ENCODE data around the gene ABCG1. TPM values are rescaled to one million over a fixed set of nuclear protein-coding genes. Genes with fewer than 3 reads are reported as not detected.
A peak's percentile ranks its signal among the peaks of the same experiment; 100 is the strongest.

Gene ABCG1
- total RNA-seq, 2 experiments from 2014 or later = 11.6 to 16.3 TPM

DNA sequence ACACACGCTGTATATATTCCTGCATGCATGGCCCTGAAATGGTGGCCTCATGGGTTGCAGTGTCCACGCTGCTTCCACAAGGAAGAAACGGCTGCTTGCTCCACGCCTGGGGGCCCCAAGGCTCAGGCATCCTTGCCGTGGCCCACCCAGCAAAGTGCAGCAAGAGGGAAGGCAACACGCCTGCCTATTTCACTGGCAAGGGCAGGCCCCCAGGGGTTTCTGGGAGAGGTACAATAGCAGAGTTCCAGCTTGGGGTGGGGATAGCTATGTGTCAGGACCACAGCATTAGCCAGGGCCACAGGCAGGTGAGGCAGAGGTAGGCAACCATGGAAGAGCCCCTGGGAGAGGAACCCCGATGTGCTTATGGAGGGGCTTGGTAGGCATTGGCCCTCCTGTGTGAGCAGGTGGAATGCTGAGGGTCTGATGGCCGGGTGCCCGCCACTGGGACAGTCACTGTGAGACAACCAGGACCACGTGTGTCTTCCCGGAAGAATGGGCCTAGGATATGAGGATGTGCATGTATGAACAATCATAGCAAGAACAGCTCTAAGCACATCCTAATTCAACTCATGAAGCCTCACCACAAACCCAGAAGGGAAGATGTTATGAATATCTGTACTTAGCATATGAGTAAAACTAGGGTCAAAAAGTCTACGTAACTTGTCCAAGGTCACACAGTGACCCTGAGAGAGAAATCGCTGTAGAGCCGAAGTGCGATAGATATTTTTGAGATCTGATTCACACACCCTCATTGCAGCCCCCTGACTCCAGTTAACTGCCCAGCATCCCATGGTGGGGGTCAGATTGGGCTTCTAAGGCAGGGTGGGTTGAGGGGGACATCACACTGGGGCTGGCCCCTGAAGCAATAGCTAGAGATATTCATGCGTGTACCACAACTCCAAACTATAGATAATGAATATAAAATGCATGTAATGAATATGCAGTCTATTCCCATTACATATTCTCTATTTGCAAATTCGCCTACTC, 120.1 kb downstream of the ABCG1 start:
- intact Hi-C loops (cut with DNase I, micrococcal nuclease) = loop anchor here (1.0 to 10.0 kb wide), 6 partner anchors 33 to 476 kb away; no protein-coding TSS in a partner anchor
- DNase-seq = no peak
- POLR2A ChIA-PET = no interaction called here

DNA sequence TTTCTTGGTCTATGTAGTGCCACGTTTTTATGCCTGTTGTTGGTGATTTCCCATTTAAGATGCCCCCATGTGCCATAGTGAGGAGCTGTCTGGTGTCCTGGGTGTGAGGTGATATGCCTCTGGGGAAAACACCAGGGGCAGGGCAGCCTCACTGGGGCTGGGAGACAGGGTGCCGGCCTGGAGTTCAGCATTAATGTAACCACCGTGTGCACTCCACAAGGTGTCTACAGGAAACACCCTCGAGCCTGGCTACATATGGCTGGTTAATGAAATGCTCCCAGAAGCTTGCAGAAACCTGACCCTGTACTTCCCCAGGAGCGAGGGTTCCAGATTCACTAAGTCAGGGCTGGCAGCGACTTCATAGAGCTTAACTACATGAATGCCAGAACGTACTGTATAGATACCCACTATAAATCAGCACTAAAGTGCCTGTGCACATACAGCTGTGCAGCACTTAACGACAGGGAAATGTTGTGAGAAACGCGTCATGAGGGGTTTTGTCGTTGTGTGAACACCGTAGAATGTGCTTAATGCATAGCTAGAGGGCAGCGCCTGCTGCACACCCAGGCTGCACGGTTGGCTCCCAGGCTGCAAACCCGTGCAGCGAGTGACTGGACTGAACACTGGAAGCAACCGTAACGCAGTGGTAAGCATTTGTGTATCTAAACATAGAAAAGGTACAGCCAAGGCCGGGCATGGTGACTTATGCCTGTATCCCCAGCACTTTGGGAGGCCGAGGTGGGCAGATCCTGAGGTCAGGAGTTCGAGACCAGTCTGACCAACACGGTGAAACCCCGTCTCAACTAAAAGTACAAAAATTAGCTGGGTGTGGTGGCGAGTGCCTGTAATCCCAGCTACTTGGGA, 121.5 kb downstream of the ABCG1 start:
- CTCF ChIA-PET = interaction anchor here (0.6 to 2.9 kb wide), 5 partner anchors 30 to 101 kb away, joined by 3 to 11 read pairs (median 4); no protein-coding TSS in a partner anchor
- POLR2A ChIA-PET = no interaction called here

More for the DNA sequence above, 120.1 kb downstream of the ABCG1 start:
- Mint-ChIP-seq H3K4me3 (no peak overlapping the region), H3K27ac (no peak overlapping the region), H3K9me3 (ENCODE audit: low read depth) (no peaks in the 10 kb centered on the region), H3K4me1 (peaks cover 21% of the 10 kb centered on the region), H3K36me3 (ENCODE audit: low read depth) (no peaks in the 10 kb centered on the region), H3K27me3 (peaks cover 2% of the 10 kb centered on the region)
- peak; percentile 50 for ATAC-seq
- CTCF ChIA-PET = interaction anchor here (0.7 to 3.4 kb wide), 25 partner anchors 9 to 199 kb away, joined by 3 to 23 read pairs (median 4); partner anchors contain the start of genes TFF3 and UBASH3A

DNA sequence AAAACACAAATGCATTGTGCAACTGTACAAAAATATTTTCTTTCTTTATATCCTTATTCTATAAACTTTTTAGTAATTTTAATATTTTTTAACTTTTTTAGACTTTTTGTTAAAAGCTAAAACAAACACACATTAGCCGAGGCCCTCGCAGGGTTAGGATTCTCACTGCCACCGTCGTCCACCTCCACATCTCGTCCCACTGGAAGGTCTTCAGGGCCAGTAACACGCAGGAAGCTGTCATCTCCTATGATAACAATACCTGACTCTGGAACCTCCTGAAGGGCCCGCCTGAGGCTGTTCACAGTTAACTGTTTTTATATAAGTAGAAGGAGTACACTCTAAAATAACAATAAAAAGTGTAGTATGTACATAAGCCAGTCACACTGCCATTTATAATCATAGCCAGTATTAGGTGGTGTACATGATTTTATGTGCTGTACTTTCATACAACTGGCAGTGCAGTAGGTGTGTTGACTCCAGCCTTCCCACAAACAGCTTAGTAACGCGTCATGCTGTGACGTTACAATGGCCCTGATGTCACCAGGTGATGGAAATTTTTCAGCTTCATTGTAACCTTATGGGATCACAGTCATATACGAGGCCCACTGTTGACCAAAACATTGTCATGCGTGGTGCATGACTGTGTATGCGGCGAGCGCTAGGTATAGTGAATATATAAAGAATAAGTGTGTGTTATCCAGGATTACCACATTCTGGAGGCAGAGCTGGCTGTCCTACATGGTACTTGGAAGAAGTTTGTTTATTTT, 123.0 kb downstream of the ABCG1 start:
- Mint-ChIP-seq H3K36me3 (ENCODE audit: low read depth) (no peaks in the 10 kb centered on the region), H3K27me3 (no peaks in the 10 kb centered on the region), H3K27ac (no peak overlapping the region), H3K9me3 (ENCODE audit: low read depth) (no peaks in the 10 kb centered on the region), H3K4me3 (no peak overlapping the region), H3K4me1 (peaks cover 21% of the 10 kb centered on the region)
- no peak for DNase-seq
- ChIA-PET POLR2A (no interaction called here), CTCF (interaction anchor here (0.7 to 1.0 kb wide), 3 partner anchors 15 to 22 kb away, joined by 3 read pairs; no protein-coding TSS in a partner anchor)
- ATAC-seq = no peak
- intact Hi-C loops (cut with DNase I, micrococcal nuclease) = no loop called here

More for the DNA sequence above, 121.5 kb downstream of the ABCG1 start:
- ATAC-seq (no peak), DNase-seq (no peak)
- H3K27ac Mint-ChIP-seq = no peak overlapping the region
- no peak overlapping the region for H3K4me3 Mint-ChIP-seq
- H3K4me1 Mint-ChIP-seq = peaks cover 21% of the 10 kb centered on the region
- intact Hi-C loops (cut with DNase I, micrococcal nuclease) = no loop called here
- H3K27me3 Mint-ChIP-seq = peaks cover 2% of the 10 kb centered on the region
- H3K9me3 Mint-ChIP-seq (ENCODE audit: low read depth) = no peaks in the 10 kb centered on the region
- H3K36me3 Mint-ChIP-seq (ENCODE audit: low read depth) = no peaks in the 10 kb centered on the region

DNA sequence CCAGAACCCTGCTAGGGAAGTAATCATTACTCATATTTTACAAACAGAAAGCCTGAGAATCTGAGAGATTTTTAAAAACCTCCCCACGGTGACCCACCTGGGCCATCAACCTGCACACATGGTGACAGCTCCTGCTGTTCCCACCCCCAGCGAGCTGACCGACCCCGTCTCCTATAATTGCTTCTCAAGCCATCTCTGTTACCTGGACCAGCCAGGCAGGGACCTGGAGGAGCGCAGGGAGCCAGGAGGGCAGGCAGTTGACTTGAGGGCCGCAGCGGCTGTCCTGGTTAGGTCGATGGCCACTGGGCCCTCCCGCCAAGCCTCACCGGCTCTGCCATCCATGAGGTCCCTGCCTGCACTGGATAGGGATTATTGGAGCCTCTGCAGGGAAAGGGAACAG, 124.2 kb downstream of the ABCG1 start:
- Mint-ChIP-seq H3K4me1 (peaks cover 13% of the 10 kb centered on the region), H3K9me3 (ENCODE audit: low read depth) (no peaks in the 10 kb centered on the region), H3K27ac (no peak overlapping the region), H3K4me3 (no peak overlapping the region), H3K27me3 (no peaks in the 10 kb centered on the region), H3K36me3 (ENCODE audit: low read depth) (no peaks in the 10 kb centered on the region)
- no peak for ATAC-seq
- intact Hi-C loops (cut with DNase I, micrococcal nuclease) = no loop called here
- ChIA-PET POLR2A (no interaction called here), CTCF (interaction anchor here (0.6 to 0.7 kb wide), 3 partner anchors 41 to 734 kb away, joined by 3 to 4 read pairs (median 3); no protein-coding TSS in a partner anchor)
- no peak for DNase-seq

DNA sequence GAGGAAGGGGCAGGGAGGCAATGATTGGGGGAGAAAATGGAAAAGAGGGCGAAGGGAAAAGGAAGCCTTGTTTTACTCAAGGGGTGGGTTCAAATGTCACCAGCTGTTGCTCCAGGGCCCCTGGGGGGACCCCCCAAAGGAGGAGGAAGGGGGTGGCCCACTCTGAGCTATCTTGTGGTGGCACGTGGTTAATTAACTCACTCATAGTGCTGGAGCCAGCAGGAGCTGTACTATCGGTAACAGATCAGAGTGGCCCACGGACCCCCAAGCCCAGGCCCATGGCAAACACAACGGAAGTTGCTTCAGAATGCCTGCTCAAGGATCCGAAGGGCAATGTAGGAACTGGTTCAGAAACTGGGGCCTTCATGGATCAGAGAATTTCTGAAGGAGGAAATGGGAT, 124.6 kb downstream of the ABCG1 start:
- DNase-seq = no peak
- H3K27ac Mint-ChIP-seq = no peak overlapping the region
- no peaks in the 10 kb centered on the region for H3K9me3 Mint-ChIP-seq (ENCODE audit: low read depth)
- no peak for ATAC-seq
- intact Hi-C loops (cut with DNase I, micrococcal nuclease) = no loop called here
- H3K4me3 Mint-ChIP-seq = no peak overlapping the region
- no peaks in the 10 kb centered on the region for H3K27me3 Mint-ChIP-seq
- ChIA-PET CTCF (interaction anchor here (0.7 kb wide), 3 partner anchors 134 to 734 kb away, joined by 3 to 4 read pairs (median 3); no protein-coding TSS in a partner anchor), POLR2A (no interaction called here)
- peaks cover 9% of the 10 kb centered on the region for H3K4me1 Mint-ChIP-seq
- no peaks in the 10 kb centered on the region for H3K36me3 Mint-ChIP-seq (ENCODE audit: low read depth)

DNA sequence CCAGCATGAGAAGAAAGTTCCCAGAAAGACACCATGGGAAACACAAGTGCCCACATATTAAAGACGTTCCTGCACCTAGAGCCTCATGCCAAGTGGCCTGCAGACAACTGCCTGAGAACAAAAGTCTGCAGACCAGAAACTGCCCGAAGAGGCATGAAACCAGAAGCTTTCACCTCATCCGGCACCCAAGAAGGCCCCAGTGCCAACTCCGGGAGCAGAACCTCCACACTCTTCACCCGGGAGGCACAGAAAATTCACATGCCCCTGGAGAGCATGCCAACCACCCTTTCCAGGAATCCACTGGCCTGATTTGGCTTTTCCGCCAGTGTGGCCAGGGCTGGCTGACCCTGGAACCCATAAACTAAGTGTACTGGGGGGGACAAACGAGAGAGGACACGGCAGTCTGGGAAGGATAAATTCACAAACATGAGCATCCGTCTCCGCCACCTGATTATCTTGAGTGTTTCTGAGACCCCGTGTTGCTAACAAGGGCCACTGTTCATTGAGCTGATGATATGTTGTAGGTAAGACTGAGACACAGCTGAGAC, 125.1 kb downstream of the ABCG1 start:
- Mint-ChIP-seq H3K36me3 (ENCODE audit: low read depth) (no peaks in the 10 kb centered on the region), H3K27me3 (no peaks in the 10 kb centered on the region), H3K9me3 (ENCODE audit: low read depth) (no peaks in the 10 kb centered on the region), H3K4me3 (no peak overlapping the region), H3K4me1 (peaks cover 4% of the 10 kb centered on the region), H3K27ac (no peak overlapping the region)
- ATAC-seq (no peak), DNase-seq (no peak)
- ChIA-PET CTCF (interaction anchor here (0.7 to 0.8 kb wide), 3 partner anchors 10 to 735 kb away, joined by 3 to 4 read pairs (median 3); no protein-coding TSS in a partner anchor), POLR2A (interaction anchor here (0.6 kb wide), 1 partner anchor 133 kb away, joined by 4 read pairs; no protein-coding TSS in a partner anchor)
- intact Hi-C loops (cut with DNase I, micrococcal nuclease) = no loop called here

DNA sequence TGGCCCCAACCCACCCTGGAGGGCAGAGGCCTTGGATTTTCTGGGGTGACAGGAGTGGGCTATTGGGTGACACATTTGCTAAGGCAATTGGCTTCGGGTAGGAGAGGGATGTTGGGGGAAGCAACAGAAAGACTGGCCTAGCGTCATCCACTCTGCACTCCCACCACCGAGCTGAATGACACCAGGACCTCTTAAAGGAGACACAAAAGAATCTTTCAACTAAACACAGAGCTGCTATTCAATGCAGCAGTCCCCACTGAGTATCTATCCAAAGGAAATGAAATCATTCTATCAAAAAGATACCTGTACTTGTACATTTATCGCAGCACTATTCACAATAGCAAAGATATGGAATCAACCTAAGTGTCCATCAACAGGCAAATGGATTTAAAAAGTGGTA, 125.7 kb downstream of the ABCG1 start:
- Mint-ChIP-seq H3K36me3 (ENCODE audit: low read depth) (no peaks in the 10 kb centered on the region), H3K27ac (no peak overlapping the region), H3K9me3 (ENCODE audit: low read depth) (no peaks in the 10 kb centered on the region), H3K4me3 (no peak overlapping the region), H3K27me3 (no peaks in the 10 kb centered on the region), H3K4me1 (no peaks in the 10 kb centered on the region)
- intact Hi-C loops (cut with DNase I, micrococcal nuclease) = no loop called here
- ChIA-PET CTCF (interaction anchor here (0.8 kb wide), 1 partner anchor 10 kb away, joined by 3 read pairs; no protein-coding TSS in a partner anchor), POLR2A (interaction anchor here (0.6 kb wide), 1 partner anchor 133 kb away, joined by 4 read pairs; no protein-coding TSS in a partner anchor)
- DNase-seq (no peak), ATAC-seq (no peak)

DNA sequence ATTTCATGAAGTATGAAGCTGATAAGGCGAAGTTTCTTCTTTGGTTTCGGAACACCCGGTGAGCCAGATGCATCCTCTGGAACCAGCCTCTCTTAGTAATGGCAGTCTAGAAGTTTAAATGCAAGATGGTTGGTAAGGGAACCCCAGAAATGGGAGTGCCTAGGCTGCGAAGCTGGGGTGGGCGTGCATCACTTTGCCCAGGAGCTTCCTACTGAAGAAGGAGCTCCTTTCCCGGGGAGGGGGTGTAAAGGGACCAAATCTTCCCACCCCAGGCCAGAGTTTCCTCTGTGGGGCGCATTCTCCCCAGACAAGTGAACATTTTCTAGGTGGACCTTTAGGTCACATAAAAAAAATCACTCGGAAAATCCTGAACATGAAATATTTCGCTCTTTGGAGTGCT, 127.5 kb downstream of the ABCG1 start:
- CTCF ChIA-PET = interaction anchor here (1.9 kb wide), 1 partner anchor 9 kb away, joined by 5 read pairs; no protein-coding TSS in a partner anchor
- no peak for ATAC-seq
- intact Hi-C loops (cut with DNase I, micrococcal nuclease) = no loop called here

More for the DNA sequence above, 127.5 kb downstream of the ABCG1 start:
- H3K9me3 Mint-ChIP-seq (ENCODE audit: low read depth) = no peaks in the 10 kb centered on the region
- no peak for DNase-seq
- no peaks in the 10 kb centered on the region for H3K27me3 Mint-ChIP-seq
- no peaks in the 10 kb centered on the region for H3K4me1 Mint-ChIP-seq
- no peaks in the 10 kb centered on the region for H3K36me3 Mint-ChIP-seq (ENCODE audit: low read depth)
- H3K27ac Mint-ChIP-seq = no peak overlapping the region
- POLR2A ChIA-PET = no interaction called here
- H3K4me3 Mint-ChIP-seq = no peak overlapping the region

Data from activated CD4-positive, alpha-beta T cell treated with anti-CD3 and anti-CD28 coated beads for 36 hours (primary cell).